Measurements from ENCODE around the gene AVEN. TPM values are rescaled to one million over a fixed set of nuclear protein-coding genes. Genes with fewer than 3 reads are reported as not detected.

Gene AVEN
- polyA plus RNA-seq, 1 of the 3 experiments (the other 2 are of a cell fraction) = 7.5 TPM

- Histone ChIP-seq H2AFZ (ENCODE audit: low read depth) (no peak overlapping the region), H3F3A (replicated peaks; ENCODE audit: insufficient read depth) (no peaks in the 10 kb centered on the region), H3K27me3 (ENCODE audit: insufficient read depth) (no peaks in the 10 kb centered on the region), H3K9ac (no peak overlapping the region), H3K4me1 (ENCODE audit: control insufficient read depth in 1 of 2, insufficient read depth in 2 of 2, low read depth in 1 of 2, low read length in 1 of 2) (no peaks in the 10 kb centered on the region), H3K4me3 (ENCODE audit: low read depth in 2 of 2, low read length in 1 of 2) (no peak overlapping the region), H4K20me1 (ENCODE audit: insufficient read depth) (no peaks in the 10 kb centered on the region), H3K9me2 (no peaks in the 10 kb centered on the region), H3K4me2 (no peak overlapping the region), H3K36me3 (replicated peaks in 1 of 2; ENCODE audit: control insufficient read depth in 1 of 2, insufficient read depth in 2 of 2, low read length in 1 of 2) (no peaks in the 10 kb centered on the region), H3K27ac (ENCODE audit: low read depth in 2 of 2, low read length in 1 of 2) (no peak overlapping the region), H3K9me3 (no peaks in the 10 kb centered on the region), H3K79me2 (ENCODE audit: insufficient read depth) (no peaks in the 10 kb centered on the region)
- ChIA-PET POLR2A (no interaction called here), CTCF (no interaction called here)
- WGBS (ENCODE audit: low lambda C conversion rate) = 85% methylated on average over 4 of the region's 4 CpGs
- TF ChIP-seq FOXM1 (IDR thresholded peaks at IDR 0.05; ENCODE audit: low read depth) = no peak
- TF ChIP-seq SMC3 (IDR thresholded peaks at IDR 0.05; ENCODE audit: low read depth, low read length) = no peak
- no peak for TF ChIP-seq POLR2AphosphoS5 (IDR thresholded peaks at IDR 0.05; ENCODE audit: low read depth, low read length)
- no peak for TF ChIP-seq TCF12 (IDR thresholded peaks at IDR 0.05)
- TF ChIP-seq, protein P1, sequence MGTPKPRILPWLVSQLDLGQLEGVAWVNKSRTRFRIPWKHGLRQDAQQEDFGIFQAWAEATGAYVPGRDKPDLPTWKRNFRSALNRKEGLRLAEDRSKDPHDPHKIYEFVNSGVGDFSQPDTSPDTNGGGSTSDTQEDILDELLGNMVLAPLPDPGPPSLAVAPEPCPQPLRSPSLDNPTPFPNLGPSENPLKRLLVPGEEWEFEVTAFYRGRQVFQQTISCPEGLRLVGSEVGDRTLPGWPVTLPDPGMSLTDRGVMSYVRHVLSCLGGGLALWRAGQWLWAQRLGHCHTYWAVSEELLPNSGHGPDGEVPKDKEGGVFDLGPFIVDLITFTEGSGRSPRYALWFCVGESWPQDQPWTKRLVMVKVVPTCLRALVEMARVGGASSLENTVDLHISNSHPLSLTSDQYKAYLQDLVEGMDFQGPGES (IDR thresholded peaks at IDR 0.05; ENCODE audit: low read depth, low read length) = no peak
- no peak for TF ChIP-seq CTCF (IDR thresholded peaks at IDR 0.05)
- no peak for TF ChIP-seq RAD21 (IDR thresholded peaks at IDR 0.05; ENCODE audit: low read length)
- TF ChIP-seq SIN3A (IDR thresholded peaks at IDR 0.05; ENCODE audit: borderline replicate concordance, low read depth, low read length) = no peak
- TF ChIP-seq USF1 (IDR thresholded peaks at IDR 0.05; ENCODE audit: borderline replicate concordance, low read depth) = no peak
- TF ChIP-seq CHD2 (IDR thresholded peaks at IDR 0.05; ENCODE audit: low read length, partially characterized antibody) = no peak
- TF ChIP-seq ZBTB33 (IDR thresholded peaks at IDR 0.05; ENCODE audit: borderline replicate concordance, low read depth) = no peak
- no peak for TF ChIP-seq MXI1 (IDR thresholded peaks at IDR 0.05; ENCODE audit: low read depth, low read length)
- no peak for TF ChIP-seq TAF1 (IDR thresholded peaks at IDR 0.05; ENCODE audit: borderline replicate concordance, low read depth, low read length)
- no peak for TF ChIP-seq NRF1 (IDR thresholded peaks at IDR 0.05; ENCODE audit: low read depth, low read length)
- no peak for DNase-seq
Measured at GRCh38 chr15:33844597-33844996, 194.4 kb downstream of the AVEN start.
